ENCODE results near the gene CBX8. TPM values are rescaled to one million over a fixed set of nuclear protein-coding genes. Genes with fewer than 3 reads are reported as not detected.

CBX8 gene
- total and polyA plus RNA-seq, 2 of the 8 experiments (the other 6 are each of a cell fraction or from before 2014, with no cell fraction given), result 0.09 to 2.1 TPM

DNA sequence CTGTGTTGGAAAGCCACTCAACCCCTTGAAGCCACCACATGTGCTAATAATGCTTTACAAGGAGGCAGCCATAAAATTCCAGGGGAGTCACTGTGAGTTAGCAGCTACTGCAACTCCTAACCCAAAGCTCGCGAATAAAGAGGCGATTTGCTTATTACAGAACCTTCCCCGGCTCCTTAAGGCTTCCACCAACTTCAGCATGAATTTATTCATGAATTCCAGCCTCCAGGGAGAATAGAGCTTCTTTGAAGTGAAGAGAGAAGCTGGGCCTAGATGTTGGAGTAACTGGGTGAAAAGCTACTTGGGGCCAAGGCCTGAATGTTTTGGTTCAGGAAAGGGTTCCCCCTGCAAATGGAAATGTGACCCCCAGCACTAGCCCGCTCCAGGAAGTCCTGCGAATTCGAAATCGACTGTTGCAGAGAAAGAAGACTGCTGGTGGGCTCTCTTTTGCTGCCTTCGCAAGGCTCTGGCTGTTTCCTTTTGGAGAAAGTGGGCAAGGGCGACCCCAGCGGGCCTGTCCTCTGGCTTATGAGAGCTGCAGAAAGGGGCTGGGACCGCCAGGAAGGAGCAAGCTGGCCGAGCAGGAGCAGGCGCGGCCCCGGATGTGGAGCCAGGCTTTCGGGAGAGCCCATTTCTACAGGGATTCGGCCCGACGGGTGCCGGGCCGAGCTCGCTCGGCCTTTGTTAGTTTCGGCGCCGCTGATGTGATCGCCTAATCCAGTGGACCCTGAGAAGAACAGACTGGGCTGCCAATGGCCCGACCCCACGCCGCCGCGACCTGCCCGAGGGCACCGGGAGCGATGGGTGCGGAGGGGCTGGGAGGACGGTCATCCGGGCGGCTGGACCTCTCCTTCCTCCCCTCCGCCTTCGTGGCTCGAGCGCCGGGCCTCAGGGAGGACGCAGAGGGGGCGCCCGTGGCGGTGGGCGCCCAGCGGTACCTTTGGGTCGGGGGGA, 7.6 kb downstream of the CBX8 start (continued):
- TF ChIP-seq, protein P1, sequence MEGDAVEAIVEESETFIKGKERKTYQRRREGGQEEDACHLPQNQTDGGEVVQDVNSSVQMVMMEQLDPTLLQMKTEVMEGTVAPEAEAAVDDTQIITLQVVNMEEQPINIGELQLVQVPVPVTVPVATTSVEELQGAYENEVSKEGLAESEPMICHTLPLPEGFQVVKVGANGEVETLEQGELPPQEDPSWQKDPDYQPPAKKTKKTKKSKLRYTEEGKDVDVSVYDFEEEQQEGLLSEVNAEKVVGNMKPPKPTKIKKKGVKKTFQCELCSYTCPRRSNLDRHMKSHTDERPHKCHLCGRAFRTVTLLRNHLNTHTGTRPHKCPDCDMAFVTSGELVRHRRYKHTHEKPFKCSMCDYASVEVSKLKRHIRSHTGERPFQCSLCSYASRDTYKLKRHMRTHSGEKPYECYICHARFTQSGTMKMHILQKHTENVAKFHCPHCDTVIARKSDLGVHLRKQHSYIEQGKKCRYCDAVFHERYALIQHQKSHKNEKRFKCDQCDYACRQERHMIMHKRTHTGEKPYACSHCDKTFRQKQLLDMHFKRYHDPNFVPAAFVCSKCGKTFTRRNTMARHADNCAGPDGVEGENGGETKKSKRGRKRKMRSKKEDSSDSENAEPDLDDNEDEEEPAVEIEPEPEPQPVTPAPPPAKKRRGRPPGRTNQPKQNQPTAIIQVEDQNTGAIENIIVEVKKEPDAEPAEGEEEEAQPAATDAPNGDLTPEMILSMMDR (IDR thresholded peaks at IDR 0.05; ENCODE audit: control extremely low read depth in 1 of 3, insufficient read depth in 1 of 3, low read depth in 1 of 3, low read length in 3 of 3), result peak; percentile 17 to 54 (median 43)
- TF ChIP-seq KDM4A (IDR thresholded peaks at IDR 0.05; ENCODE audit: low read depth, low read length, severe bottlenecking) (peak; percentile 61), RBBP5 (IDR thresholded peaks at IDR 0.05; ENCODE audit: borderline replicate concordance, low read depth, low read length) (no peak), POU5F1 (IDR thresholded peaks at IDR 0.05; ENCODE audit: low read depth, low read length) (no peak), CTBP2 (IDR thresholded peaks at IDR 0.05; ENCODE audit: borderline replicate concordance, insufficient read depth, insufficient read length, low read length) (no peak), MAFK (IDR thresholded peaks at IDR 0.05; ENCODE audit: low read depth, low read length) (no peak), ATF3 (IDR thresholded peaks at IDR 0.05; ENCODE audit: insufficient read depth, low read depth, low read length) (no peak), JUND (IDR thresholded peaks at IDR 0.05; ENCODE audit: low read length) (no peak)

Measured in H1 (cell line).